ENCODE measurements around the gene MTARC1. TPM values are rescaled to one million over a fixed set of nuclear protein-coding genes. Genes with fewer than 3 reads are reported as not detected.

MTARC1 gene
- total RNA-seq, 1 donor from 2014 or later = 7.9 TPM

DNA sequence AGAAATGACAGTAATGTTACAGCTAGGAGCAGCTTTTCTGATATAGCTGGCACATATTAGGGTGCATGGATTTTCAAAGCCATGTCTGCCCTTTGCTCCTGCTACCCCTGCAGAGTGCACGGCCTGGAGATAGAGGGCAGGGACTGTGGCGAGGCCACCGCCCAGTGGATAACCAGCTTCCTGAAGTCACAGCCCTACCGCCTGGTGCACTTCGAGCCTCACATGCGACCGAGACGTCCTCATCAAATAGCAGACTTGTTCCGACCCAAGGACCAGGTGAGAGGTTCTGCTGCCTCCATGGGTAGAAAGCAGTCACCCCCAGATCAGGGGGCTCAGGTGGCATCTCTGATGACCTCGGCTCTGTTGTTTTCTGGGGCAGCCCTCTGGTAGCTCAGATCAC is 9.8 kb downstream of the MTARC1 start:
- intact Hi-C loops (cut with DNase I) = loop anchor here (10.0 kb wide), 1 partner anchor 948 kb away; the partner anchor contains the start of gene DUSP10
- DNase-seq (ENCODE audit: missing footprints) (no peak), ATAC-seq (no peak)

DNA sequence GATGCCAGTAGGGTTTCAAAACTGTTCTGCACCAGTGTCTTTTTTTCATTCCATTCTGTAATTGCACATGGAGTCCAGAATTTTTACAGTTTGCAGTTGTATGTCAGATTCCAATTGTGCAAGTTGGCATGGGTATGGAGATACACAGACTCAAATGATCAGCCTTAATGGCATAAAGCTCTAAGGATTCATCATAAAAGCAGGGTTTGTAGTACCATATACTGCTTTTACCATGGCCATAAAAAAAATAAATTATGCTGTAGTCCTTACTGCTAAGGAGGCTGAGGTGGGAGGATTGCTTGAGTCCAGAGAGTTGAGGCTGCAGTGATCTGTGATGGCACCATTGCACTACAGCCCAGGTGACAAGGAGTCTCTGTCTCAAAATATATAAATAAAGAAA is 10.3 kb downstream of the MTARC1 start:
- intact Hi-C loops (cut with DNase I) = loop anchor here (10.0 kb wide), 1 partner anchor 948 kb away; the partner anchor contains the start of gene DUSP10
- ATAC-seq = no peak
- DNase-seq (ENCODE audit: missing footprints) = no peak

DNA sequence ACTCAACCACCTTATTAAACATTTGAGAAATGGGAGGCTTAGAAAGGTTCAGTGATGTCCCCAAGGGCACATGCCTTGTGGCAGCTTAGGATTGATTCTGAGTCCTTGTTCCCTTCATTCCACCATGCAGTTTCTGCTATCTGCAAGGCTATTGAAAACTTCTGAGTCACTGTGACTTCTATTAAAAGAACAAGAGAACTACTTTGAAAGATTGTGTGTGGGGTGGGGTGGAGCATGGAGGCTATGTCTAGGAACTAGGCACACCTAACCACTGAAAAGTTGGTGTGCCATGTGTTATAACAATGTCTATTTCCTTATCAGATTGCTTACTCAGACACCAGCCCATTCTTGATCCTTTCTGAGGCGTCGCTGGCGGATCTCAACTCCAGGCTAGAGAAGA is 10.8 kb downstream of the MTARC1 start:
- peak; percentile 48 for ATAC-seq
- intact Hi-C loops (cut with DNase I) = loop anchor here (10.0 kb wide), 1 partner anchor 947 kb away; the partner anchor contains the start of gene DUSP10

DNA sequence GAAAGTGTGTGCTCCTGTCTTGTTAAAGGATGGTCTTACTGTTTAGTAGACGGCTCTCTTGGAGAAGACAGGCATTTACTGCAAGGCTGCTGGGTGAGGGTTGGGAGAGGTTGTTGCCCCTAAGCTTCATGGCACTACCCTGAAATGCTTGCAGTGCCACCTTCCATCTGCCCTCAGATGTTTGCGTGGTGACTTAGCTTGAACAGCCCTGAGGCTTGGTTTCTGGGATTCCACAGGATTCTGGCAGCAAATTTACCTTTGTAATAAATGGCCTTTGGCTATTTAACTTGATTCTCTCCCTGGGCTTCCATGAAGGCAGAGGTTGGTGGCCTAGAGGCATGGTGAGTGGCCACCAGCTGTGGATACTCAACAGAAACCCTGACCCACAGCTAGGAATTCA is 11.6 kb downstream of the MTARC1 start:
- ATAC-seq = no peak
- intact Hi-C loops (cut with DNase I) = loop anchor here (10.0 kb wide), 1 partner anchor 946 kb away; the partner anchor contains the start of gene DUSP10
- no peak for DNase-seq (ENCODE audit: missing footprints)

More for the DNA sequence above, 10.8 kb downstream of the MTARC1 start:
- no peak for DNase-seq (ENCODE audit: missing footprints)

DNA sequence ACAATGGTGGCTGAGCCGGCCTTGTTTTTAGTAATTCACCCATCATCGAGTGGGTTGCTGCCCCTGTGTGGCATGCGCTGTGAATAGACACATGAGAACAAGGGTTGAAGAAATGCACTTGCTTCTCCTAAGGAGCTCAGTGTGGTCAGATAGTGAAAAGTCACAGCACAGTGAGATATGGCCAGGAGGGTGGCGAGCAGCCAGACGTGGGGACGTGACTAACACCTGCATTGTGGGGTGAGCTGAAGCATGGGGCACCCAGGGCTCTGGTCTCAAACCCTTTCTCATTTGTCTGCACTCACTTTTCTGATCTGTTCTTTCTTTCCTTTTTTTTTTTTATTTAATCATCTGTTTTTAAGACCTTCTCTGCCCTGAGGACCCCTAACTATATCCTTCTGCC is 13.5 kb downstream of the MTARC1 start:
- no peak for DNase-seq (ENCODE audit: missing footprints)
- intact Hi-C loops (cut with DNase I) = no loop called here
- no peak for ATAC-seq

DNA sequence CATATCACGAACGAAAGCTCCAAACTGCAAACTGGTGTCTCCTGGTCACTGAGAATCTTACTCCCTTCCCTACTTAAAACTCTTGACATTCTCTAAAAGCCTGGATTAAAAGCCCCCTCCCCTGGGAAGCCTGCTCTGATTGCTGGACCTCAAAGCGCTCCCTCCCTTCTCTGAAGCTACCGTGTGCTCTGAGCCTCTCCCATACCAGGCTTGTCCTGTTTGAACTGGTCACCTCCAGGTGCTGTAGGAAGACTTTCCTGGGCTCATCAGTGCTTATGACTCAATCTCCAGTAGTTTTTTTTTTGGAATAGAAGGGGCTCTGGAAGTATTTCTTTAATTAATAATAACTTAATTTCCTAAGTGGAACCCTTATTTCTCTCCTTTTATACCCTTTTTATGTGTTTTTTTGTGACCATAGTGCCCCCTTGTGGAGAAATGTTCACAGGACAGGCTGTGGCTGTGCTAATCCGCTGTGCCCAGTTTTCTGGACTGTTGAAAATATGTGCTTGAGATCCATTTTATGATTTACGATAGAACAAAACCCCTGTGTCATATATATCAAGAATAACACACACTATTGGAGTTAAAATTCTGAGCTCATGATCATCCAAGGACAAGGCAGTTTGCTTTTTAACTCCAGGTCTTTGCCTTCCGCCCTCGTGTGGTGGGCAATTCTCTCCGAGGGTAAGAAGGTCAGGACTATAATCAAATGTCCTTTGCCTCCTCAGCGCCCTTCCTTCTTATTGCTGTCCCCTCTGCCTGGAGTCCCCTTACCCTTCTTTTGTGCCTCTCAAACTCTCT is 16.9 kb downstream of the MTARC1 start:
- DNase-seq (ENCODE audit: missing footprints) (no peak), ATAC-seq (peak; percentile 32)
- intact Hi-C loops (cut with DNase I) = no loop called here

DNA sequence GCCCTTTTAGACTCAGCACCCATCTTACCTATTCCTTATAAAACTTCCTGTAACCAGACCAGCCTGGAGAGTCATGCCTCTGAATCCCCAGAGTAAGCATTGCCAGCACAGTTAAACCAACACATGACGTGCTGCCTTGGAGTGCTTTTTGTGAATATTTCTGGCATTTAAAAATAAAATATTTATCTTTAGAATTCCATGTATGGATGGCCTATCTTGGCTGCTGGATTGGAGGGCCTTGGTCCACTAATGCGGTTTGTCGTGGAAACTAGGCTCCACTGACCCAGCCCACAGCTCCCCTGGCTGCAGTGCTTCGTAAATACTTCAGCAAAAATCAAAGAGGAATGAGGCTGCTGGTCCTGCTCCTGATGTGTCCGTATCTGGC is 17.5 kb downstream of the MTARC1 start:
- DNase-seq (ENCODE audit: missing footprints) (no peak), ATAC-seq (no peak)
- intact Hi-C loops (cut with DNase I) = no loop called here

DNA sequence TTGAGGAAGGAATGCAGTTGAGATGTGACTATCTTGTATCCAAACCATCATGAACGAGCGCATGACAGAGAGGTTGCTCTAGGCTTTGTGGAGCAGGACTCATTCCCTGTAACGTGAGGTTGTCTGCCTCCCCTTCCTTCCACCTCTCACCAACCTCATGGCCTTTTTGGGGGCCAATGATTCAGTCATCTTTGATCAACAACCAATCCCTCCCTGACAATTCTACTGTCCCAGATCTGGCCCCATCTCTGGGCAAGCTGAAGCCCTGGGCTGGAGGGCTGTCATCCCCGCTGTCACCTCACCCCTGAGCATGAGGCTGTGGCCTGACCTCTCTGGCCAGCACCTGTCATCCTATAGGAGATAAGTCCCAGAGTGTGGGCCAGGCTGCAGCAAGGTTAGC is 19.7 kb downstream of the MTARC1 start:
- intact Hi-C loops (cut with DNase I) = no loop called here
- ATAC-seq = no peak
- no peak for DNase-seq (ENCODE audit: missing footprints)

DNA sequence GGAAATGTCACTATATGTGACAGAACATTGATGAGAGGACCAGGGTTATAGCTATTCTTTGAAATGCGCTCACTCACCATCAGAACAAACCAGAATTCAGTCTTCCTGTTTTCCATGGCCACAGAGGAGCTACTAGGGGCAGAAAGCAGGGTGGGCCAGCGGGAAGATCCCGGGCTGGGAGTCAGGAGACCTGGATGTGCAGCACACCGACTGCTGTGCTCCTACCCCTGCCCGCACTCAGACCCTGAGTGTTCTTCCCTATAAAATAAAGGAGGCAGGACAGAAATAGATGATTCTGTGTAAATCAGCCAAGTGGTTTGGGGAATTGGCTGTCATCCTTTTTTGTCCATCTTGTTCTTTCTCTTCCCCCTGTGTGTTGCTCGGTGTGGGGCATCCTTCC is 21.0 kb downstream of the MTARC1 start:
- ATAC-seq (no peak), DNase-seq (ENCODE audit: missing footprints) (no peak)
- intact Hi-C loops (cut with DNase I) = no loop called here

DNA sequence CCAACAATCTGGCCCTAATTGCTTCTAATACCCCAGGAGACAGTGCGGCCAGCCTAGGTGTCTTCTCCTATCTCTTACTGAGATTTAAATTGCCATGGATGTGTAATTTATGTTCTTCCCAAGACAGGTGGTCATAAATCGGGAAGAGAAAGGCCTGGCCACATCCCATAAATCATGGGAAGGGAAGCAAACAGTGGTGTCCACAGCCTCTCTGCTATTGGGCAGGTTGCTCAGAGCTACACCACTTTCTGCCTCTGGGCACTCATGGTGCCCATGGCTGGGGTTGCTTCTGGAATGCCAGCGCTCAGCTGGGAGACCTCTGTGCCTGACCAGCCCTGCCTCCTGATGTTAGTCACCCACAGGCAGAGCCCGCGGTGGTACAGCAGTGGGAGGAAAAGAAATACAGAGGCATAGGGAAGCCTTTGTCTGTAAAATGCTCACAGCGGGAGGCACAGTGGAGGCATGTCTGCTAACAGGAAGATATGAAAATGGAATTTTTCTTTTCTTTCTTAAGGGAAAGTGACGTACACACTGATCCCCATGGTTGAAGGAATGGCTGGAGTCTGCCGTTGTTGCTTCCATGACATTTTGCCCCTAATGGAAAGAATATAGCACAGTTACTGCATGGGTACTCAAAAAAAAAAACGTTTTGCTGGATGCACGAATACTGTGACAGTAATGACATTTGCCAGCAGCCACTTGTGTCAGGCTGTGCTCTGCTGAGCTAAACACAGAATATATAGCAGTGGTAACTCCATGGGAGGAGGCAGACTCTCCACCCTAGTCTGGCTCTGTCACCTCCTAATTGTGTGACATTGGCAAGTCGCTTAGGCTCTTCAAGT is 21.9 kb downstream of the MTARC1 start:
- DNase-seq (ENCODE audit: missing footprints) (no peak), ATAC-seq (peak; percentile 65)
- intact Hi-C loops (cut with DNase I) = no loop called here

DNA sequence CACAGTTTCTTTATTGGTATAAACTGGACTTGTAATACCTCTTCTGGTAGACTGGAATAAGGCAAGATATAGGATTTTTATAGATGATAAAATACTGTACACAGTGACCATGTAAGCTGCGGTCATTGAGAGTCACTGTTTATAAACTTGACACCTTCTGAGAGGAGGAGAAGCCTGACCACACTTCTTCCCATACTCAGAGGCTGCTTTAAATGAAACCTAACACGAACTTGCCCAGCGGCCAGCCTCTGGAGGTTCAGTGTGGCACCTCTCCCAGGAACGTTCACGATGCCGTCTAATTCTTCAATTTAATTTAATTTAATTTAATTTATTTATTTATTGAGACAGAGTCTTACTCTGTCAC is 22.5 kb downstream of the MTARC1 start:
- DNase-seq (ENCODE audit: missing footprints) (no peak), ATAC-seq (peak; percentile 8)
- intact Hi-C loops (cut with DNase I) = no loop called here

DNA sequence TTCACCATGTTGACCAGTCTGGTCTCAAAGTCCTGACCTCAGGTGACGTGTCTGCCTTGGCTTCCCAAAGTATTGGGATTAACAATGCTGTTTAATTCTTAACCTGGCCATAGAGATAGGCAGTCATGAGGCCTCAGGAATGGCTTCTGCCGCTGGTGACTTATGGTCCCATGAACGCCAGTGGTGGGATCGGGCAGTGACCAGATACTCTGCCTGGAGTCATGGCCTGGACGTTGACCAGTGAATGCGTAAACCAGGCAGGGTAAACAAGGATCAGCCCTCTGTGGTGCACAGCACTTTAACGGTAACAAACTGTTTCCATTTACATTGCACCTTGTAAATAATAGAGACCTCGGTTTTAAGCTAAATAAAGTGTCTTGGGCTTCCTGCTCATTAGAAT is 23.0 kb downstream of the MTARC1 start:
- ATAC-seq (no peak), DNase-seq (ENCODE audit: missing footprints) (no peak)
- intact Hi-C loops (cut with DNase I) = loop anchor here (2.0 to 10.0 kb wide), 3 partner anchors 65 to 628 kb away; no protein-coding TSS in a partner anchor

DNA sequence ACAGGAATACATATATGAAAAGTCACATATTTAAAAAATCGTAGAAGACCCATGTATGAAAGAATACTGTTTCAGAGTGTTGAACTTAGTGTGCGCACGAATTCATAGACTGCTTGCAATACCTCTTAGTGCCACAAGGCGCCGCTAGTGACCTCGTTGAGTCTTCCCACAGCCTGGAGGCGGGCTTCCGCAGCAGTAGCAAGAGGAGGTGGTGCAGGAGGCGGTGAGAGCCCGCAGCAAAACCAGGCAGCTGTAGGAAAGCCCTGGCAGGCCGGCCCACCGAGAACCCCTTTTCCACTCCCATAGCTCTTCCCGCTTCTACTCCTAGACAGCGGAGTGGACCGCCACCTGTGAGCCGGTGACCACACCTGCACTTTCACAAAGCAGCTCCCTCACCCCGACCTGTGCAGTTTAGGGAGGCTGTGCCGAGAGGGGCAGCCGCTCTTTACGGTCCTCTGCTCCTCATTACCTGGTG is 23.5 kb downstream of the MTARC1 start:
- intact Hi-C loops (cut with DNase I) = loop anchor here (2.0 to 10.0 kb wide), 3 partner anchors 65 to 627 kb away; no protein-coding TSS in a partner anchor
- DNase-seq (ENCODE audit: missing footprints) (peak; percentile 91), ATAC-seq (peak; percentile 77)

DNA sequence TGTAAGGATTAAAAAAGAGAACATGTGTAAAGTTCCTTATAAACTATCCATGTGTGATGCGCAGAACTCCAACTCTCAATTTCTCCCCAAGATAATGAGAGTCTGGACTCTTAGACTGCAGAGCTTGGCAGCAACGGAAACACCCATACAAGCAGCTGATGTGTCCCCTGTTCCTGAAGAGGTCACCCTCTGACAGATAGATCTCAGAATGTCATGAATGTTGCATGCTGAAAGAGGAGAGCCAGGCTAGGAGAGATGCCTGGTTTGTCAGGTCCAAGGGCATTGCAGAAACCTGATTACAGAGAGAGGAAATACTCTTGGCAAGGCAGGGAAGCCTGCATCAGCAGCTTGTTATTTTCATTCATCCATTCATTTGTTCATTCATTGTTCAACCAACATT is 24.2 kb downstream of the MTARC1 start:
- DNase-seq (ENCODE audit: missing footprints) (no peak), ATAC-seq (peak; percentile 21)
- intact Hi-C loops (cut with DNase I) = loop anchor here (2.0 to 10.0 kb wide), 3 partner anchors 64 to 626 kb away; no protein-coding TSS in a partner anchor

DNA sequence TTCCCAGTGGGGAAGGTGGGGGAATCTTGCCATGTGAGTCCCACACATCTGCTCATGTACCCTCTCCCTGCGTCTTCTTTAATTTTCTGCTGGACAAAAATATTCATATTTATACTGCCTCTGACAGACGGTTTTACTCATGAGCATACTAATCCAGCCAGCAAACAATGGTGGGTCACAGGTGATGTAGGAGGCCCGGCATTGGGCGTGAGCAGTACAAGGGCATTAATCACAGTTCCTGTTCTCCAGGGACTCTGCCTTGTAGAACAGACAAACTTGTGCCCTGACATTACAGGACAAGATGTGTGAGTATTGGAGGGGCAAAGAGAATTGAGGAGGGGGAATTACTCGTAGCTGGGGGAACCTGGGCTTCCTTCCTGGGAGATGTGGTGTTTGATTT is 25.0 kb downstream of the MTARC1 start:
- DNase-seq (ENCODE audit: missing footprints) (no peak), ATAC-seq (no peak)
- intact Hi-C loops (cut with DNase I) = loop anchor here (2.0 to 10.0 kb wide), 3 partner anchors 63 to 626 kb away; no protein-coding TSS in a partner anchor

DNA sequence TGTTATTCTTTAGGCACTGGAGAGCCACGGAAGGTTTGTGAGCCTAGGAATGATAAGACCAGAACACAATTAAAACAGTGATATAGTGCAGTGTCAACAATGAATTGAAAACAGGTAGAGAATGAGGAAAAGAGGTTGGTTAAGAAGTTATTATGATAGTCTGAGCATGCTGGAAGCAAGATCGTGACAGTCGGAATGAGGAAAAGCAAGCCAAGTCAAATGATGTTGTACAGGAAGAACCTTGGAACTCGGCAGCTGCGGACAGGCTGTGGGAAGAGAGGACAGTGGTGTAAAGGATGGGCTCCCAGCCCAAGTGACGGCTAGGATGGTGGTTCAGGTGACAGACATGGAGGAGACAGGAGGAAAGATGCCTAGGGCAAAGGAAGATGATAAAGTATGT is 25.6 kb downstream of the MTARC1 start:
- DNase-seq (ENCODE audit: missing footprints) = no peak
- no peak for ATAC-seq
- intact Hi-C loops (cut with DNase I) = loop anchor here (5.0 to 10.0 kb wide), 2 partner anchors 392 to 625 kb away; no protein-coding TSS in a partner anchor

DNA sequence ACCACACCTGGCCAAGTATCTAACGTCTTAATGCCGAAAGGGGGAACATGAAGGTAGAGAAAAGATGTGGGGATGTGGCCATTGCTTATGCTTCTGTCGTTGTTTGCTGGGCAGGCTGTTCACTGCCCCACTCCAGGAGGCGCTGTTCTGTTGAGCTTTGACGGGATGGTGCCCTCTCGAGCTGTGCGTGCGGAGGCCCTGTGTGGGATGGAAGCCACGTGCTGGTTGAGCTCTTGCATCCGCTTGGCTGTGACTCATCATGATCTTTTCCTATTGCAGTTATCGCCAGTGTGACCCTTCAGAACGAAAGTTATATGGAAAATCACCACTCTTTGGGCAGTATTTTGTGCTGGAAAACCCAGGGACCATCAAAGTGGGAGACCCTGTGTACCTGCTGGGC is 26.3 kb downstream of the MTARC1 start:
- intact Hi-C loops (cut with DNase I) = loop anchor here (5.0 to 10.0 kb wide), 2 partner anchors 392 to 624 kb away; no protein-coding TSS in a partner anchor
- ATAC-seq = no peak
- DNase-seq (ENCODE audit: missing footprints) = no peak

DNA sequence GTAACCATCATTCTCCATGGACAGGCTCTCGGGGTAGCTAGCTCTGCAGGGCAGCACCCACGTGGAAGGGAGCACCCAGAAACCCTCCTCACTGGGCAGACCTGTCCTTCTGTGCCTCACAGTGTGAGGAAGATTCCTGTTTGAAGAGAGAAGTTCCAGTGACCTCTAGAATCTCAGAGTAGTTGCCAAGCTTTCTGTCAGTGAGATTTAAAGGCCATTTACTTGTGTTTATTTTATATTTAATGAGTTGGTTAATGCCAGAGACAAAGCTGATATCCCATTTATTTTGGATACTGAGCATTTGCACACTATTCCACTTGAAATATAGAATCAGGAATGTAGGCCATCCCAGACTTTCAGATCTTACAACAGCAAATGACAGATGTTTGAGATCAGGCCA is 28.7 kb downstream of the MTARC1 start:
- no peak for ATAC-seq
- intact Hi-C loops (cut with DNase I) = loop anchor here (10.0 kb wide), 1 partner anchor 389 kb away; no protein-coding TSS in a partner anchor

DNA sequence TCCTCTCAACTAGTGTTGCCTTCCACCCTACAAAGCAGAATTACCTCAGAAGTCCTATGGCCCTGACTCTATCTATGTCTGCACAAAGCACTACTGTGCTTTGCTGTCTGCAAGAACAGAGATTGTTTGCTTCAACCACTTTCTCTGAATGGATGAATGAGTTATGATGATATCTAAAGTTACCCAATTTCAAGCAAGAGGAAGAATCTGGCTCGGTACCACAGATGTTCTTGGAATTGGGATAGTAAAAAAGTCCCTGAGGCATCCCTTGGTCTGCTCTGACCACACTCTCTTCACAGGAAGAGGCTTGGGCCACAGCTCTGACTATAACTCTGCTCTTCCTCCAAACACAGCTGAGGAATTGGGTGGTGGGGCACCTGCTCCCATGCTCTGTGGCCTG is 31.2 kb downstream of the MTARC1 start:
- intact Hi-C loops (cut with DNase I) = loop anchor here (10.0 kb wide), 1 partner anchor 387 kb away; no protein-coding TSS in a partner anchor
- DNase-seq (ENCODE audit: missing footprints) (no peak), ATAC-seq (no peak)

More for the DNA sequence above, 28.7 kb downstream of the MTARC1 start:
- DNase-seq (ENCODE audit: missing footprints) = no peak

All from Right ventricle myocardium inferior (tissue), 1 donor.